HepG2 (cell line): ENCODE results near the gene PNPLA2. TPM values are rescaled to one million over a fixed set of nuclear protein-coding genes. Genes with fewer than 3 reads are reported as not detected.
A peak's percentile ranks its signal among the peaks of the same experiment; 100 is the strongest.

Experiments
- AGO2 ChIP-seq: fragments of 200-400 bp; formaldehyde crosslinking; optimal IDR thresholded peaks from 2 replicates; pipeline ENCODE3; 2017; ENCODE audit warnings: mild to moderate bottlenecking, low read depth, low read length, moderate library complexity
- CEBPG ChIP-seq: IDR thresholded peaks from 2 replicates; pipeline ENCODE4 v1.6.1; 2016
- FOXA3 ChIP-seq: IDR thresholded peaks from 2 replicates; pipeline ENCODE4 v1.6.1; 2016; ENCODE audit warnings: missing genetic modification reagents, missing compliant biosample characterization
- HCFC1 ChIP-seq: fragments of 150-350 bp; IDR thresholded peaks from 2 replicates; pipeline ENCODE4 v1.6.1; 2014; ENCODE audit warnings: low read depth, low read length
- HNRNPLL ChIP-seq: fragments of 200-400 bp; formaldehyde crosslinking; IDR thresholded peaks from 2 replicates; pipeline ENCODE4 v1.6.1; 2017; ENCODE audit warnings: mild to moderate bottlenecking, low read depth, low read length; ENCODE audit not compliant: poor library complexity, severe bottlenecking
- HOXA3 ChIP-seq: sonication (generic); formaldehyde crosslinking; IDR thresholded peaks from 2 replicates; pipeline ENCODE4 v1.5.0; 2020; ENCODE audit warnings: missing genetic modification reagents
- KDM2A ChIP-seq: sonication (generic); formaldehyde crosslinking; IDR thresholded peaks from 2 replicates; pipeline ENCODE4 v1.4.0; 2020; ENCODE audit warnings: low read depth, missing genetic modification reagents, borderline replicate concordance
- KLF12 ChIP-seq: sonication (generic); formaldehyde crosslinking; IDR thresholded peaks from 2 replicates; pipeline ENCODE4 v1.4.0; 2020; ENCODE audit warnings: missing genetic modification reagents, borderline replicate concordance
- MYNN ChIP-seq: sonication (generic); formaldehyde crosslinking; IDR thresholded peaks from 2 replicates; pipeline ENCODE4 v1.4.0; 2020; ENCODE audit warnings: mild to moderate bottlenecking, low read depth, missing genetic modification reagents
- PLRG1 ChIP-seq: fragments of 450-650 bp; conservative IDR thresholded peaks from 2 replicates; pipeline ENCODE4 v1.6.1; 2016
- SP4 ChIP-seq: sonication (generic); formaldehyde crosslinking; IDR thresholded peaks from 2 replicates; pipeline ENCODE4 v1.8.1; 2023; ENCODE audit warnings: mild to moderate bottlenecking, missing genetic modification reagents
- SSRP1 ChIP-seq: IDR thresholded peaks from 2 replicates; pipeline ENCODE4 v1.6.1; 2016; ENCODE audit warnings: control low read depth
- U2AF2 ChIP-seq: fragments of 200-400 bp; formaldehyde crosslinking; IDR thresholded peaks from 2 replicates; pipeline ENCODE4 v1.6.1; 2017; ENCODE audit warnings: low read depth, mild to moderate bottlenecking, low read length
- XRCC5 ChIP-seq: fragments of 200-400 bp; formaldehyde crosslinking; optimal IDR thresholded peaks from 2 replicates; pipeline ENCODE3; 2017; ENCODE audit warnings: mild to moderate bottlenecking, low read length
- YY1 ChIP-seq: IDR thresholded peaks from 2 replicates; pipeline ENCODE4 v1.6.1; 2011; ENCODE audit warnings: low read length, low read depth, moderate library complexity, mild to moderate bottlenecking; ENCODE audit not compliant: insufficient read depth, insufficient replicate concordance
- ZBTB21 ChIP-seq: sonication (generic); formaldehyde crosslinking; IDR thresholded peaks from 2 replicates; pipeline ENCODE4 v1.4.0; 2020; ENCODE audit warnings: missing genetic modification reagents
- ZIK1 ChIP-seq: sonication (generic); formaldehyde crosslinking; IDR thresholded peaks from 2 replicates; pipeline ENCODE4 v1.5.0; 2020; ENCODE audit warnings: mild to moderate bottlenecking, low read depth, missing genetic modification reagents, borderline replicate concordance
- ZNF260 ChIP-seq: sonication (generic); formaldehyde crosslinking; IDR thresholded peaks from 2 replicates; pipeline ENCODE4 v1.4.0; 2020; ENCODE audit warnings: missing genetic modification reagents, low read depth, mild to moderate bottlenecking, borderline replicate concordance
- ZNF451 ChIP-seq: sonication (generic); formaldehyde crosslinking; IDR thresholded peaks from 2 replicates; pipeline ENCODE4 v1.5.0; 2020; ENCODE audit warnings: mild to moderate bottlenecking, missing genetic modification reagents
- ZNF614 ChIP-seq: IDR thresholded peaks from 2 replicates; pipeline ENCODE4 v1.6.1; 2018; ENCODE audit warnings: missing biosample characterization, missing genetic modification reagents, inconsistent platforms, borderline replicate concordance
- ZNF644 ChIP-seq: IDR thresholded peaks from 2 replicates; pipeline ENCODE4 v1.6.1; 2016; ENCODE audit warnings: low read depth
- ZNF724P ChIP-seq: sonication (generic); formaldehyde crosslinking; IDR thresholded peaks from 2 replicates; pipeline ENCODE4 v1.8.0; 2022; ENCODE audit warnings: missing genetic modification reagents, borderline replicate concordance
- polyA plus RNA-seq, 8 experiments: library from polyadenylated mRNA; depleted of rRNA in 3 of 8; stranded (reverse) in 7 of 8; unstranded in 1 of 8; fragments of >200 nt; fragmentation: Illumina TruSeq in 4 of 8; extraction: Trizol in 4 of 8; gene quantifications; 2 replicates each; pipeline versions ENCODE4 v1.2.1 to v1.2.3, GENCODE V29; 2011 to 2016; ENCODE audit warnings: low read depth in 4 of 8, missing spikeins in 1 of 8, mixed read lengths in 1 of 8; ENCODE audit not compliant: insufficient read depth in 1 of 8
- total RNA-seq, 5 experiments: library from RNA; depleted of rRNA; stranded (reverse); fragments of >200 nt; fragmentation: Illumina TruSeq; extraction: Trizol; gene quantifications; 2 replicates each; pipeline ENCODE4 v1.2.3, GENCODE V29; 2016; ENCODE audit warnings: low read depth in 1 of 5
- TF ChIP-seq, protein P1 (sequence below): sonication (generic); formaldehyde crosslinking; IDR thresholded peaks from 2 replicates; pipeline ENCODE4 v1.4.0; 2020; ENCODE audit warnings: missing genetic modification reagents
- TF ChIP-seq, protein P2 (sequence below): sonication (generic); formaldehyde crosslinking; IDR thresholded peaks from 2 replicates; pipeline ENCODE4 v1.5.1; 2020; ENCODE audit warnings: mild to moderate bottlenecking, missing genetic modification reagents
- TF ChIP-seq, protein P3 (sequence below): sonication (generic); formaldehyde crosslinking; IDR thresholded peaks from 2 replicates; pipeline ENCODE4 v1.4.0; 2020; ENCODE audit warnings: mild to moderate bottlenecking, missing genetic modification reagents
- TF ChIP-seq, protein P4 (sequence below): IDR thresholded peaks from 2 replicates; pipeline ENCODE4 v1.6.1; 2018; ENCODE audit warnings: missing genetic modification reagents, mild to moderate bottlenecking, missing compliant biosample characterization

PNPLA2 gene
- total and polyA plus RNA-seq, 2 of the 13 experiments (the other 11 are each of a cell fraction or from before 2014, with no cell fraction given): 10.5 to 43.2 TPM

DNA sequence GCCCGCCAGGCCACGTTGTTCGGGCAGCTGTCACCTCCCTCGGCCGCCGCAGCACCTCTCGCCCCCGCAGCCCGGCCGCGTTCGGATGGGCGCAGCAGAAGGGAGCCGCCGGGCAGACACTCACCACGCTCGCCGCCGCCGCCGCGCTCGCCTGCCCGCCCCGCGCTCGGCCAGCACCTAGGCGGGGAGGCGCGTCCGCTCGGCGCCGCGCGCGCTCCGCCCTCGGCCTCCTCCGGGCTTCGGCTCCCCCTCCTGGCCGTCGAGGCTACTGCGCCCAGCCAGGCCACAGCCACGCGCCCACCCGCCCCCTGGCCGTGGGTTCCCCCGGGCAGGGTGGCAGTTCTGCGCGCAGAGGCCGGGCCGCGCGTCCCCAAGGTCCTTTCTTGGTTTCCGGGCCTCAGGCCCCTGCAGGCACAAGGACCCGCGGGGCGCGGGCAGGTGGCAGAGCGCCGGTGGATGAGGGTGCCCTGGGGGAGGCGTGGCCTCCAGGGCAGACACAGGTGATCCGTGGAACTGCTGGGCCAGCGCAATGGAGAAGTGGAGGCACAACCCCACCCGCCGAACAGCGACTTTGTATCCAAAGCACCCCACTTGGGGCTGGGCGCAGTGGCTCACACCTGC, 20.5 kb upstream of the PNPLA2 start, which contains the start of gene SLC25A22 (continued):
- TF ChIP-seq SP4 (CRISPR knock-in tag) (peak; percentile 61; the same call in 1 of the 2 replicates), HOXA3 (CRISPR knock-in tag) (0 out of 2 replicates have a peak, but pooled peaks have one; percentile 54), ZNF644 (CRISPR knock-in tag) (no peak), PLRG1 (no peak), AGO2 (peak; percentile 47), XRCC5 (peak; percentile 13), ZNF614 (CRISPR knock-in tag) (0 out of 2 replicates have a peak, but pooled peaks have one; percentile 13), SSRP1 (no peak), FOXA3 (CRISPR knock-in tag) (no peak), ZNF724P (CRISPR knock-in tag) (peak; percentile 26; the same call in 1 of the 2 replicates), HNRNPLL (no peak), MYNN (CRISPR knock-in tag) (no peak), ZBTB21 (no peak), CEBPG (no peak), ZNF260 (CRISPR knock-in tag) (no peak), KDM2A (peak; percentile 53), ZIK1 (CRISPR knock-in tag) (peak; percentile 48; the same call in 1 of the 2 replicates), KLF12 (0 out of 2 replicates have a peak, but pooled peaks have one; percentile 66), ZNF451 (peak; percentile 74; the same call in 1 of the 2 replicates), U2AF2 (no peak), YY1 (peak; percentile 40), HCFC1 (no peak)
- TF ChIP-seq, protein P1, sequence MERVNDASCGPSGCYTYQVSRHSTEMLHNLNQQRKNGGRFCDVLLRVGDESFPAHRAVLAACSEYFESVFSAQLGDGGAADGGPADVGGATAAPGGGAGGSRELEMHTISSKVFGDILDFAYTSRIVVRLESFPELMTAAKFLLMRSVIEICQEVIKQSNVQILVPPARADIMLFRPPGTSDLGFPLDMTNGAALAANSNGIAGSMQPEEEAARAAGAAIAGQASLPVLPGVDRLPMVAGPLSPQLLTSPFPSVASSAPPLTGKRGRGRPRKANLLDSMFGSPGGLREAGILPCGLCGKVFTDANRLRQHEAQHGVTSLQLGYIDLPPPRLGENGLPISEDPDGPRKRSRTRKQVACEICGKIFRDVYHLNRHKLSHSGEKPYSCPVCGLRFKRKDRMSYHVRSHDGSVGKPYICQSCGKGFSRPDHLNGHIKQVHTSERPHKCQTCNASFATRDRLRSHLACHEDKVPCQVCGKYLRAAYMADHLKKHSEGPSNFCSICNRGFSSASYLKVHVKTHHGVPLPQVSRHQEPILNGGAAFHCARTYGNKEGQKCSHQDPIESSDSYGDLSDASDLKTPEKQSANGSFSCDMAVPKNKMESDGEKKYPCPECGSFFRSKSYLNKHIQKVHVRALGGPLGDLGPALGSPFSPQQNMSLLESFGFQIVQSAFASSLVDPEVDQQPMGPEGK (CRISPR knock-in tag): 0 out of 2 replicates have a peak, but pooled peaks have one; percentile 20
- TF ChIP-seq, protein P2, sequence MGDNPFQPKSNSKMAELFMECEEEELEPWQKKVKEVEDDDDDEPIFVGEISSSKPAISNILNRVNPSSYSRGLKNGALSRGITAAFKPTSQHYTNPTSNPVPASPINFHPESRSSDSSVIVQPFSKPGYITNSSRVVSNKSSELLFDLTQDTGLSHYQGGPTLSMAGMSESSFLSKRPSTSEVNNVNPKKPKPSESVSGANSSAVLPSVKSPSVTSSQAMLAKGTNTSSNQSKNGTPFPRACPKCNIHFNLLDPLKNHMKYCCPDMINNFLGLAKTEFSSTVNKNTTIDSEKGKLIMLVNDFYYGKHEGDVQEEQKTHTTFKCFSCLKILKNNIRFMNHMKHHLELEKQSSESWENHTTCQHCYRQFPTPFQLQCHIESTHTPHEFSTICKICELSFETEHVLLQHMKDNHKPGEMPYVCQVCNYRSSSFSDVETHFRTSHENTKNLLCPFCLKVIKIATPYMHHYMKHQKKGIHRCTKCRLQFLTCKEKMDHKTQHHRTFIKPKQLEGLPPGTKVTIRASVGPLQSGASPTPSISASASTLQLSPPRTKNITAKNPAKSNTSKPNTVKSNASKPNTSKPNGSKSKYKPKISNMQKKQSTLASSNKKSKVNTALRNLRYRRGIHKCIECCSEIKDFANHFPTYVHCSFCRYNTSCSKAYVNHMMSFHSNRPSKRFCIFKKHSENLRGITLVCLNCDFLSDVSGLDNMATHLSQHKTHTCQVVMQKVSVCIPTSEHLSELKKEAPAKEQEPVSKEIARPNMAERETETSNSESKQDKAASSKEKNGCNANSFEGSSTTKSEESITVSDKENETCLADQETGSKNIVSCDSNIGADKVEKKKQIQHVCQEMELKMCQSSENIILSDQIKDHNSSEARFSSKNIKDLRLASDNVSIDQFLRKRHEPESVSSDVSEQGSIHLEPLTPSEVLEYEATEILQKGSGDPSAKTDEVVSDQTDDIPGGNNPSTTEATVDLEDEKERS (CRISPR knock-in tag): no peak
- TF ChIP-seq, protein P3, sequence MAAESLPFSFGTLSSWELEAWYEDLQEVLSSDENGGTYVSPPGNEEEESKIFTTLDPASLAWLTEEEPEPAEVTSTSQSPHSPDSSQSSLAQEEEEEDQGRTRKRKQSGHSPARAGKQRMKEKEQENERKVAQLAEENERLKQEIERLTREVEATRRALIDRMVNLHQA (CRISPR knock-in tag): no peak
- TF ChIP-seq, protein P4, sequence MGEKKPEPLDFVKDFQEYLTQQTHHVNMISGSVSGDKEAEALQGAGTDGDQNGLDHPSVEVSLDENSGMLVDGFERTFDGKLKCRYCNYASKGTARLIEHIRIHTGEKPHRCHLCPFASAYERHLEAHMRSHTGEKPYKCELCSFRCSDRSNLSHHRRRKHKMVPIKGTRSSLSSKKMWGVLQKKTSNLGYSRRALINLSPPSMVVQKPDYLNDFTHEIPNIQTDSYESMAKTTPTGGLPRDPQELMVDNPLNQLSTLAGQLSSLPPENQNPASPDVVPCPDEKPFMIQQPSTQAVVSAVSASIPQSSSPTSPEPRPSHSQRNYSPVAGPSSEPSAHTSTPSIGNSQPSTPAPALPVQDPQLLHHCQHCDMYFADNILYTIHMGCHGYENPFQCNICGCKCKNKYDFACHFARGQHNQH (CRISPR knock-in tag): no peak
